ENCODE measurements around the gene STK32B. TPM values are rescaled to one million over a fixed set of nuclear protein-coding genes. Genes with fewer than 3 reads are reported as not detected.
"Not testable (repeated sequence)": the region's sequence is repeated elsewhere in the genome, so short reads cannot be mapped to it uniquely, and the experiment has no call there.

Gene STK32B
- total RNA-seq, 1 experiment from 2014 or later = 1.1 TPM

DNA sequence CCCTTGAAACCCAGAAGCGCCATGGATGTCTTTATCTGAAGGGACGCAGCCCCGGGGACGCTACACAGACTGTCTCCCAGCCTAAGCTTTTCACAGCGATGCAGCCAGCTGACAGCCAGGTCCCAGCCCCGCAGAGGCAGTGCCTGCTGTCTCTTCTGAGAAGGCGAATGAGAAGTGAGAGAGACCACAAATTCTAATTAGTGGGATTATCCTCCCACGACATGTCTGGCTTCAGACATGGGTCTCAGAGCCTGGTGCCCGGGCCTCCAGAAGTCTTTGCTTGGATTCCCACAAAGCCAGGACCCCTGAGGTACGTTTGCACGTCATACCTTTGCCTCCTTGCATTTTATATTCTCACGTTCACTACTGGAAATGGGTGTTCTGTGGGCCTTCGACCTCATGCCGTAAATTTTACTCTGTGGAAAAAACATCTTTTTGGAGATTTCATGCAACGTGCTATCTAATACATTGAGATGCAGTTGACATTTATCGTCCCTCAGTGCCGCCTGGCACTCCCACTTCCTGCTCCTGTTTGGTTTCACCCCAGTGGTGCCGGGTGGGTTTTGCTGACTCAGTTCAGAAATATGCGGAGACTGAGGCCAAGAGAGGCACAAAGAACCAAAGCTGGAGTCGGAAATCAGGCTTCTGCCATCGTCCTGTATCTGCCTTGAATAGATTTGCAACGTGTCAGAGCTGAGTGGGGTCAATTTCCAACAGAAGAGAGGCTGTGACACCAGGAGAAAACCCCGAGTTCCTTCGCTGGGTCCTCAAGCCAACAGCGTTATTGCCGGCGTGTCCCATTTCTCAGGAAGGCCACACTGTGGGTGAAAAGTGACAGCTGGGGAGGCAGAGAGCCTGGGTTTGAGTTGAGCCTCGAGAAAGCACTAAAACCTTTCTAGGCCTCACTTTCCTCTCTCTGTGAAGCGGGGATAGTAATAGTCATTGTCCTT, 114.4 kb downstream of the STK32B start:
- Histone ChIP-seq H2AFZ (ENCODE audit: low read length) (0 out of 2 replicates have a peak overlapping the region, but pooled peaks have one; percentile 30), H3K79me2 (ENCODE audit: low read length) (no peaks in the 10 kb centered on the region), H3K27me3 (ENCODE audit: low read length) (no peaks in the 10 kb centered on the region), H3F3A (ENCODE audit: low read length, unreplicated experiment) (no peaks in the 10 kb centered on the region), H3K36me3 (ENCODE audit: low read depth, low read length) (no peaks in the 10 kb centered on the region), H3K4me1 (ENCODE audit: insufficient read depth, low read length) (peaks cover 10% of the 10 kb centered on the region), H3K9me2 (replicated peaks; ENCODE audit: low read length) (no peaks in the 10 kb centered on the region), H3K4me2 (ENCODE audit: low read length) (peak overlapping the region; percentile 39), H3K4me3 (ENCODE audit: low read length) (no peak overlapping the region), H4K20me1 (ENCODE audit: low read length) (no peaks in the 10 kb centered on the region), H3K9me3 (ENCODE audit: low read length) (no peaks in the 10 kb centered on the region), H3K27ac (ENCODE audit: low read length) (no peak overlapping the region), H3K9ac (ENCODE audit: low read length) (no peak overlapping the region)
- DNase-seq (peak; percentile 66), ATAC-seq (peak; percentile 20; the same call in 1 of the 2 replicates)
- TF ChIP-seq, protein P1, sequence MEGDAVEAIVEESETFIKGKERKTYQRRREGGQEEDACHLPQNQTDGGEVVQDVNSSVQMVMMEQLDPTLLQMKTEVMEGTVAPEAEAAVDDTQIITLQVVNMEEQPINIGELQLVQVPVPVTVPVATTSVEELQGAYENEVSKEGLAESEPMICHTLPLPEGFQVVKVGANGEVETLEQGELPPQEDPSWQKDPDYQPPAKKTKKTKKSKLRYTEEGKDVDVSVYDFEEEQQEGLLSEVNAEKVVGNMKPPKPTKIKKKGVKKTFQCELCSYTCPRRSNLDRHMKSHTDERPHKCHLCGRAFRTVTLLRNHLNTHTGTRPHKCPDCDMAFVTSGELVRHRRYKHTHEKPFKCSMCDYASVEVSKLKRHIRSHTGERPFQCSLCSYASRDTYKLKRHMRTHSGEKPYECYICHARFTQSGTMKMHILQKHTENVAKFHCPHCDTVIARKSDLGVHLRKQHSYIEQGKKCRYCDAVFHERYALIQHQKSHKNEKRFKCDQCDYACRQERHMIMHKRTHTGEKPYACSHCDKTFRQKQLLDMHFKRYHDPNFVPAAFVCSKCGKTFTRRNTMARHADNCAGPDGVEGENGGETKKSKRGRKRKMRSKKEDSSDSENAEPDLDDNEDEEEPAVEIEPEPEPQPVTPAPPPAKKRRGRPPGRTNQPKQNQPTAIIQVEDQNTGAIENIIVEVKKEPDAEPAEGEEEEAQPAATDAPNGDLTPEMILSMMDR (conservative IDR thresholded peaks at IDR 0.05; ENCODE audit: low read depth, low read length) = no peak
- TF ChIP-seq EZH2 (IDR thresholded peaks at IDR 0.05; ENCODE audit: low read length, unreplicated experiment) = no peak
- no peak for TF ChIP-seq EZH2phosphoT487 (IDR thresholded peaks at IDR 0.05; ENCODE audit: borderline replicate concordance, low read length)
- ChIA-PET POLR2A (ENCODE audit: unreplicated experiment) (no interaction called here), CTCF (no interaction called here)
- BruUV-seq (replicated peaks) = no TSS peak
- intact Hi-C loops (cut with micrococcal nuclease) = no loop called here

DNA sequence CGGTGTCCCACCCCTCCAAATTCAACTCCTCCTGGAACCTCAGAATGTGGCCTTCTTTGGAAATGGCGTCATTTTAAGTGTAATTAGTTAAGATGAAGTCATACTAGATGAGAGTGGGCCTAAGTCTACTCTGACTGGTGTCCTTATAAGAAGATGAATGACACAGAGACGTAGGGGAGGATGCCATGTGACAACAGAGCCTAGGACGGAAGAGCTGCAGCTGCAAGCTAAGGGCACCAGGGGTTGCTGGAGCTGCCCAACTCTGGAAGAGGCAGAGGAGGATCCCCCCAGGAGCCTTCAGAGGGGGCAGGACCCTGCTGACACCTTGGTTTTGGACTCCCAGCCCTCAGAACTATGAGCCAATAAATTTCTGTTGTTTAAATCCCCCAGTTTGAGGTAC, 115.1 kb downstream of the STK32B start:
- ATAC-seq = no peak
- DNase-seq = no peak
- no peaks in the 10 kb centered on the region for H3K9me3 ChIP-seq (ENCODE audit: low read length)
- H3F3A ChIP-seq (ENCODE audit: low read length, unreplicated experiment) = no peaks in the 10 kb centered on the region
- intact Hi-C loops (cut with micrococcal nuclease) = no loop called here
- peak overlapping the region; percentile 39; the same call in 1 of the 2 replicates for H3K4me2 ChIP-seq (ENCODE audit: low read length)
- peaks cover 10% of the 10 kb centered on the region for H3K4me1 ChIP-seq (ENCODE audit: insufficient read depth, low read length)
- H3K4me3 ChIP-seq (ENCODE audit: low read length) = no peak overlapping the region
- H3K27ac ChIP-seq (ENCODE audit: low read length) = no peak overlapping the region
- no peaks in the 10 kb centered on the region for H3K27me3 ChIP-seq (ENCODE audit: low read length)
- H4K20me1 ChIP-seq (ENCODE audit: low read length) = no peaks in the 10 kb centered on the region
- no peaks in the 10 kb centered on the region for H3K36me3 ChIP-seq (ENCODE audit: low read depth, low read length)
- no peak overlapping the region for H2AFZ ChIP-seq (ENCODE audit: low read length)
- H3K9me2 ChIP-seq (replicated peaks; ENCODE audit: low read length) = no peaks in the 10 kb centered on the region
- H3K9ac ChIP-seq (ENCODE audit: low read length) = no peak overlapping the region
- CTCF ChIA-PET = no interaction called here
- POLR2A ChIA-PET (ENCODE audit: unreplicated experiment) = interaction anchor here (0.6 kb wide), 1 partner anchor 1518 kb away, joined by 3 read pairs; no protein-coding TSS in a partner anchor
- no TSS peak for BruUV-seq (replicated peaks)
- TF ChIP-seq EZH2 (IDR thresholded peaks at IDR 0.05; ENCODE audit: low read length, unreplicated experiment) = no peak
- TF ChIP-seq, protein P1 (conservative IDR thresholded peaks at IDR 0.05; ENCODE audit: low read depth, low read length) = no peak
- no peak for TF ChIP-seq EZH2phosphoT487 (IDR thresholded peaks at IDR 0.05; ENCODE audit: borderline replicate concordance, low read length)
- no peaks in the 10 kb centered on the region for H3K79me2 ChIP-seq (ENCODE audit: low read length)

DNA sequence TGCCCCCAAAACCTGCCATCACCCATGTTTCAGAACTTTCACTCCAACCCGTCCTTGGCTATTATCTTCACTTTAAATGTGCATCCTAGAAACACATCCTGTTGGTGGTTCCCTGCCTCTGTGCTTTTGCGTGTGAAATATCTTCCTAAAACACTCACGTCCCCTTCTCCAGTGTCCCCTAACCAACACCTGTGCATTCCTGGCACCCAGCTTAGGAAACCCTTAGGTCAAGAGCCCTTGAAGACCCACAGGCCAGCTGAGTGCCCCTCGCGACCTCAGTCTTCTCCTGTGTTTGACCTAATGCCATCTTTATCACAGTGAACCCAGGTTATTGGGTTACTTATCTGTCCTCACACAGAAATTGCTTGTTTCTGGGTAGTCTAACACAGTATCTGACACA, 117.6 kb downstream of the STK32B start:
- Histone ChIP-seq H3K9me3 (ENCODE audit: low read length) (no peaks in the 10 kb centered on the region), H3K36me3 (ENCODE audit: low read depth, low read length) (no peaks in the 10 kb centered on the region), H3K27me3 (ENCODE audit: low read length) (no peaks in the 10 kb centered on the region), H3K9me2 (replicated peaks; ENCODE audit: low read length) (no peaks in the 10 kb centered on the region), H3K79me2 (ENCODE audit: low read length) (no peaks in the 10 kb centered on the region), H3K4me2 (ENCODE audit: low read length) (no peak overlapping the region), H2AFZ (ENCODE audit: low read length) (no peak overlapping the region), H3K9ac (ENCODE audit: low read length) (no peak overlapping the region), H3K4me3 (ENCODE audit: low read length) (no peak overlapping the region), H3F3A (ENCODE audit: low read length, unreplicated experiment) (no peaks in the 10 kb centered on the region), H4K20me1 (ENCODE audit: low read length) (no peaks in the 10 kb centered on the region), H3K4me1 (ENCODE audit: insufficient read depth, low read length) (peaks cover 10% of the 10 kb centered on the region), H3K27ac (ENCODE audit: low read length) (no peak overlapping the region)
- no TSS peak for BruUV-seq (replicated peaks)
- no peak for ATAC-seq
- TF ChIP-seq, protein P1 (conservative IDR thresholded peaks at IDR 0.05; ENCODE audit: low read depth, low read length) = no peak
- TF ChIP-seq EZH2 (IDR thresholded peaks at IDR 0.05; ENCODE audit: low read length, unreplicated experiment) (no peak), EZH2phosphoT487 (IDR thresholded peaks at IDR 0.05; ENCODE audit: borderline replicate concordance, low read length) (no peak)
- intact Hi-C loops (cut with micrococcal nuclease) = no loop called here
- no peak for DNase-seq
- CTCF ChIA-PET = no interaction called here
- POLR2A ChIA-PET (ENCODE audit: unreplicated experiment) = no interaction called here

DNA sequence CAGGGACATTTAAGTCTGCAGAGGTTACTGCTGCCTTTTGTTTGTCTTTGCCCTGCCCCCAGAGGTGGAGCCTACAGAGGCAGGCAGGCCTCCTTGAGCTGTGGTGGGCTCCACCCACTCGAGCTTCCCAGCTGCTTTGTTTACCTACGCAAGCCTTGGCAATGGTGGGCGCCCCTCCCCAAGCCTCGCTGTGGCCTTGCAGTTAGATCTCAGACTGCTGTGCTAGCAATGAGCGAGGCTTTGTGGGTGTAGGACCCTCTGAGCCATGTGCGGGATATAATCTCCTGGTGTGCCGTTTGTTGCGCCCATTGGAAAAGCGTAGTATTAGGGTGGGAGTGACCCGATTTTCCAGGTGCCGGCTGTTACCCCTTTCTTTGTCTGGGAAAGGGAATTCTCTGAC, 124.6 kb downstream of the STK32B start:
- H4K20me1 ChIP-seq (ENCODE audit: low read length); H3K27me3 ChIP-seq (ENCODE audit: low read length); CTCF ChIA-PET; H3K36me3 ChIP-seq (ENCODE audit: low read depth, low read length); DNase-seq; H3K79me2 ChIP-seq (ENCODE audit: low read length); H3K9ac ChIP-seq (ENCODE audit: low read length); H3K9me2 ChIP-seq (replicated peaks; ENCODE audit: low read length); BruUV-seq (replicated peaks); H3K27ac ChIP-seq (ENCODE audit: low read length); ATAC-seq; H3K9me3 ChIP-seq (ENCODE audit: low read length); POLR2A ChIA-PET (ENCODE audit: unreplicated experiment); H2AFZ ChIP-seq (ENCODE audit: low read length); H3K4me1 ChIP-seq (ENCODE audit: insufficient read depth, low read length); intact Hi-C loops (cut with micrococcal nuclease); H3K4me2 ChIP-seq (ENCODE audit: low read length); H3K4me3 ChIP-seq (ENCODE audit: low read length); H3F3A ChIP-seq (ENCODE audit: low read length, unreplicated experiment): not testable (repeated sequence)
